Left lung (tissue), 14 donors: ENCODE data around the gene DOP1B. TPM values are rescaled to one million over a fixed set of nuclear protein-coding genes. Genes with fewer than 3 reads are reported as not detected.

Source experiments
- ATAC-seq: fragments of 200-7000 bp; cut with Tn5 transposase; one replicate; pipeline ENCODE4 v1.9.1; 2020; ENCODE audit warnings: moderate library complexity
- DNase-seq, 4 donors: peaks; one replicate each; pipeline ENCODE4 v3.0.0-alpha.2; 2013 to 2020
- H3K27ac ChIP-seq, 2 donors: fragments of 200-600 bp; sonication (generic) in 1 of 2; one replicate each; pipeline versions ENCODE4 v1.5.0 to v1.8.0; 2020 to 2021
- H3K27me3 ChIP-seq, 2 donors: fragments of 200-600 bp; sonication (generic) in 1 of 2; one replicate each; pipeline versions ENCODE4 v1.5.0 to v1.8.0; 2020 to 2021
- H3K36me3 ChIP-seq, 2 donors: fragments of 200-600 bp; sonication (generic) in 1 of 2; one replicate each; pipeline versions ENCODE4 v1.5.0 to v1.8.0; 2020 to 2021
- H3K4me1 ChIP-seq, 2 donors: fragments of 200-600 bp; one replicate each; pipeline ENCODE4 v1.8.0; 2021
- H3K4me3 ChIP-seq, 2 donors: fragments of 200-600 bp; sonication (generic) in 1 of 2; one replicate each; pipeline versions ENCODE4 v1.5.0 to v1.8.0; 2020 to 2021; ENCODE audit warnings: mild to moderate bottlenecking in 1 of 2
- H3K9me3 ChIP-seq, 2 donors: fragments of 200-600 bp; sonication (generic) in 1 of 2; one replicate each; pipeline versions ENCODE4 v1.5.0 to v1.8.0; 2020 to 2021
- intact Hi-C, 2 donors: fragments of 100-400 bp; cut with DNase I; formaldehyde crosslinking; loops; one replicate each; pipeline versions ENCODE4 v1.11.2 to v1.14.2; 2022
- long read RNA-seq, 12 donors: library from polyadenylated mRNA in 2 of 12; unstranded in 2 of 12; transcript quantifications; one replicate each; pipeline ENCODE4 v2.0.0 and lab custom pipeline, GENCODE V29; 2019 to 2026
- polyA plus RNA-seq, 6 donors: library from polyadenylated mRNA; unstranded; fragments of 120-200 nt; gene quantifications; one replicate each; pipeline ENCODE4 v1.2.1, GENCODE V29; 2013; ENCODE audit not compliant: insufficient read length in 6 of 6
- total RNA-seq, 2 donors: library from RNA; stranded (reverse); fragmentation: NEBNext Ultra II Directional; extraction: Animal tissue kit (Norgen Biotek cat#: 25700); gene quantifications; one replicate each; pipeline ENCODE4 v1.2.1, GENCODE V29; 2021
- TF ChIP-seq, protein P1 (sequence below), 2 donors: fragments of 200-600 bp; sonication (generic) in 1 of 2; IDR thresholded peaks; one replicate each; pipeline versions ENCODE4 v1.5.0 to v1.8.0; 2021; ENCODE audit warnings: antibody characterized with exemption in 2 of 2
- donor health status: DM: no; HTN: yes; CAD: no.
- donor health status: DM: no; HTN: no; CAD: no.

DOP1B gene, protein sequence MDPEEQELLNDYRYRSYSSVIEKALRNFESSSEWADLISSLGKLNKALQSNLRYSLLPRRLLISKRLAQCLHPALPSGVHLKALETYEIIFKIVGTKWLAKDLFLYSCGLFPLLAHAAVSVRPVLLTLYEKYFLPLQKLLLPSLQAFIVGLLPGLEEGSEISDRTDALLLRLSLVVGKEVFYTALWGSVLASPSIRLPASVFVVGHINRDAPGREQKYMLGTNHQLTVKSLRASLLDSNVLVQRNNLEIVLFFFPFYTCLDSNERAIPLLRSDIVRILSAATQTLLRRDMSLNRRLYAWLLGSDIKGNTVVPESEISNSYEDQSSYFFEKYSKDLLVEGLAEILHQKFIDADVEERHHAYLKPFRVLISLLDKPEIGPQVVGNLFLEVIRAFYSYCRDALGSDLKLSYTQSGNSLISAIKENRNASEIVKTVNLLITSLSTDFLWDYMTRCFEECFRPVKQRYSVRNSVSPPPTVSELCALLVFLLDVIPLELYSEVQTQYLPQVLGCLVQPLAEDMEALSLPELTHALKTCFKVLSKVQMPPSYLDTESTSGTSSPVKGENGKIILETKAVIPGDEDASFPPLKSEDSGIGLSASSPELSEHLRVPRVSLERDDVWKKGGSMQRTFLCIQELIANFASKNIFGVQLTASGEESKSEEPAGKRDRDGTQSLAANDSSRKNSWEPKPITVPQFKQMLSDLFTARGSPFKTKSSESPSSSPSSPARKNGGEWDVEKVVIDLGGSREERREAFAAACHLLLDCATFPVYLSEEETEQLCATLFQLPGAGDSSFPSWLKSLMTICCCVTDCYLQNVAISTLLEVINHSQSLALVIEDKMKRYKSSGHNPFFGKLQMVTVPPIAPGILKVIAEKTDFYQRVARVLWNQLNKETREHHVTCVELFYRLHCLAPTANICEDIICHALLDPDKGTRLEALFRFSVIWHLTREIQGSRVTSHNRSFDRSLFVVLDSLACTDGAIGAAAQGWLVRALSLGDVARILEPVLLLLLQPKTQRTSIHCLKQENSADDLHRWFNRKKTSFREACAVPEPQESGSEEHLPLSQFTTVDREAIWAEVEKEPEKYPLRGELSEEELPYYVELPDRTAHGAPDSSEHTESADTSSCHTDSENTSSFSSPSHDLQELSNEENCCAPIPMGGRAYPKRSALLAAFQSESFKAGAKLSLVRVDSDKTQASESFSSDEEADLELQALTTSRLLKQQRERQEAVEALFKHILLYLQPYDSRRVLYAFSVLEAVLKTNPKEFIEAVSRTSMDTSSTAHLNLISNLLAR (N-terminal part only)
- total RNA-seq (10 to 100 TPM; 27.4 to 29.6 TPM), polyA plus RNA-seq (1 to 10 TPM; 6.0 to 9.7 (median 6.8) TPM)
- long read RNA-seq, donor 1, partial matches to known transcripts, result 0 of 1 reads
- long read RNA-seq, donor 1, other reads (novel, unspliced or antisense), result 0 of 1 reads
- long read RNA-seq, donor 2, partial matches to known transcripts, result 19 of 19 reads
- long read RNA-seq, donor 2, other reads (novel, unspliced or antisense), result 0 of 19 reads
- long read RNA-seq, donor 3, result 0 reads
- long read RNA-seq, donor 4, partial matches to known transcripts, result 2 of 3 reads
- long read RNA-seq, donor 4, other reads (novel, unspliced or antisense), result 0 of 3 reads
- long read RNA-seq, donor 5, partial matches to known transcripts, result 11 of 11 reads
- long read RNA-seq, donor 5, other reads (novel, unspliced or antisense), result 0 of 11 reads
- long read RNA-seq, donor 6, partial matches to known transcripts, result 5 of 5 reads
- long read RNA-seq, donor 6, other reads (novel, unspliced or antisense), result 0 of 5 reads
- long read RNA-seq, donor 7, result 0 reads
- long read RNA-seq, donor 8, partial matches to known transcripts, result 8 of 8 reads
- long read RNA-seq, donor 8, other reads (novel, unspliced or antisense), result 0 of 8 reads
- long read RNA-seq, donor 9, result 0 reads
- long read RNA-seq, donor 10, partial matches to known transcripts, result 0 of 1 reads
- long read RNA-seq, donor 10, other reads (novel, unspliced or antisense), result 1 of 1 reads
- long read RNA-seq, donor 11, partial matches to known transcripts, result 8 of 9 reads
- long read RNA-seq, donor 11, other reads (novel, unspliced or antisense), result 0 of 9 reads
- long read RNA-seq, donor 12, result 0 reads

DNA sequence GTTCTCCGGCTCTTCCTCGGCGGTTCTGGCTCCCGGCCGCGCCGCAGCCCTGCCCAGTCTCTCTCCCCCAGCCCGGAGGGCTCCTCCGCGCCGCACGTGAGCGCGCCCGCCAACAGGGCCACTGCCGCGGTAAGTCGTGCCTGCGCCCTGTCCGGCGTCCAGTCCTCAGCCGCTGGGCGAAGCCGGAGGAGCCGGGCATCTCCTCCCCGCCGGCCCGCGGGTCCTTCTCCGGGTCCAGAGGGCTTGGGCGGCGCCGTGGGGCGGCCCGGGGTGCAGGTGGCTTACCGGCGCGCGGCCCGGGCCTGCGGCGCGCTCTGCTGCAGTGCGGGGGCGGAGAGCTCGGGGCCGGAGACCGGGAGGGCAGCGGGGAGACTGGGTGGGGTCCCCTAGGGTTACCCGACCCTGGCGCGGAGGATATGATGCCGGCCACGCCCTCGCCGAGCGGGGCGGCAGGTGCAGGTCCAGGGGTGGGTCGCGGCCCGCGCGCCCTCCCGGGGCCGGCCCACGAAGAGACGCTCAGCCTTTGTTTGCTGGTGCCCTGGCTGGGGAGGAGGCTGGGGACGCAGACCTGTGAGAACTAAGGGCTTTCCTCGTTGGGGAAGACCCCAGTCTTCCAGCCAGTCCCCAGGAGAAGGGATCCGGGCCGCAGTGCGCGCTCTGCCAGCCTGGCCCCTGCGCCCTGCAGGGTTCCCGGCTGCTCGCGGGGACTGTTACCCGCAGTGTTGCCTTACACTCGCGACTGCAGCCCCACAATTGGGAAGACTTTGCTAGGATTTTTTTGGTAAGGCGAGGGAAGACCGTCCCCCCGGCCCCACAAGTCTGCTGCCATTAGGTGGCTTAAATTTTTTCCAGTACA, at the start of gene DOP1B:
Gene DOP1B, plus strand, starts transcription at position 10 of the 856 bp plus-strand sequence. CDS start 7,910 bp downstream, outside the sequence.
- no peaks in the 10 kb centered on the region for H3K9me3 ChIP-seq
- intact Hi-C loops, result no loop called here
- peaks cover 4 to 40% of the 10 kb centered on the region in 2 donors for H3K4me1 ChIP-seq
- no peaks in the 10 kb centered on the region for H3K27me3 ChIP-seq
- TF ChIP-seq, protein P1, sequence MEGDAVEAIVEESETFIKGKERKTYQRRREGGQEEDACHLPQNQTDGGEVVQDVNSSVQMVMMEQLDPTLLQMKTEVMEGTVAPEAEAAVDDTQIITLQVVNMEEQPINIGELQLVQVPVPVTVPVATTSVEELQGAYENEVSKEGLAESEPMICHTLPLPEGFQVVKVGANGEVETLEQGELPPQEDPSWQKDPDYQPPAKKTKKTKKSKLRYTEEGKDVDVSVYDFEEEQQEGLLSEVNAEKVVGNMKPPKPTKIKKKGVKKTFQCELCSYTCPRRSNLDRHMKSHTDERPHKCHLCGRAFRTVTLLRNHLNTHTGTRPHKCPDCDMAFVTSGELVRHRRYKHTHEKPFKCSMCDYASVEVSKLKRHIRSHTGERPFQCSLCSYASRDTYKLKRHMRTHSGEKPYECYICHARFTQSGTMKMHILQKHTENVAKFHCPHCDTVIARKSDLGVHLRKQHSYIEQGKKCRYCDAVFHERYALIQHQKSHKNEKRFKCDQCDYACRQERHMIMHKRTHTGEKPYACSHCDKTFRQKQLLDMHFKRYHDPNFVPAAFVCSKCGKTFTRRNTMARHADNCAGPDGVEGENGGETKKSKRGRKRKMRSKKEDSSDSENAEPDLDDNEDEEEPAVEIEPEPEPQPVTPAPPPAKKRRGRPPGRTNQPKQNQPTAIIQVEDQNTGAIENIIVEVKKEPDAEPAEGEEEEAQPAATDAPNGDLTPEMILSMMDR (IDR thresholded peaks at IDR 0.05), result no peak
- H3K36me3 ChIP-seq, result no peaks in the 10 kb centered on the region
- H3K27ac ChIP-seq, result peak within 1 kb of the TSS; percentile 90 to 97
- DNase-seq (peak in 1 of 4 donors; percentile 62), ATAC-seq (peak; percentile 10)
- peak within 1 kb of the TSS; percentile 88 to 90 for H3K4me3 ChIP-seq

DNA sequence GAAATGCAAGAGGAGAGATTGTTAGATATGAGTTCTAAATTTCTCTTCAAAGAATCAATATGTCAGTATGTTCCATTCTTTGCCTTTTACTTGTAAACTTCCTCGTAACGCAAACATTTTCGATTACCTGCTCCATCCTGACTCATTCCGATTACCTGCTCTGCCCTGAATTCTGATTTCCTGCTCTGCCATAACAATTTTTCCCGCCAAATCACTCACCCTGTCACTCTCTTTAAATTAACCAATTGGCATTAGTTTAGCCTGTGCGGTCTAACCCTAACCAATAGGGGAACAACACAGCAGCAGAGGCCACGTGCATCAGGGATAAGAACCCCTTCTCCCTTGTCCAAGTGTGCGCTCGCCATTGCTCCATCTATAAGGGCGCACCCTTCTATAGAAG, 46.8 kb upstream of the DOP1B start:
- no peak for DNase-seq
- TF ChIP-seq, protein P1 (IDR thresholded peaks at IDR 0.05), result no peak
- Histone ChIP-seq H3K27ac (no peak overlapping the region), H3K4me1 (peaks cover 0 to 21% of the 10 kb centered on the region in 2 donors), H3K9me3 (no peaks in the 10 kb centered on the region), H3K36me3 (no peaks in the 10 kb centered on the region), H3K27me3 (peaks cover 0 to 13% of the 10 kb centered on the region in 2 donors), H3K4me3 (no peak overlapping the region)
- intact Hi-C loops, result no loop called here
- no peak for ATAC-seq

DNA sequence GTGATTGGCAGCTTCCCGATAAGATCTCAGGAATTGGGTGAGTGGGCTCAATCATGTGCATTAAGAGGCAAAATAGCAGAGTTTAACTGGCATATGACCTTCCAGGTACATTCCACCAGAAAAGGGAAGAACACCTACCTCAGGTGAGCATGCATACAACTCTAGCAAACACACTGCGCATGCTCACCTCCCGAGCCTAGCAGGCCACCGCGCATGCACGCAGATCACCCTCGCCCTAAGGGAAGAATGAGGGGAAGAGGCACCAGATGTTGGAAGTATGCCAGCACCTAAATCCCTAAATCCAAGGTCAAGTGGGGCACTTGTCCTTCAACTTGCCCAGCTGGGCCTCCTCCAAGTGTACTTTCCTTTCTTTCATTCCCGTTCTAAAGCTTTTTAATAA, 45.4 kb upstream of the DOP1B start:
- DNase-seq, result peak in 2 of 4 donors; percentile 42 to 80
- TF ChIP-seq, protein P1 (IDR thresholded peaks at IDR 0.05), result no peak
- H3K4me1 ChIP-seq, result peaks cover 0 to 21% of the 10 kb centered on the region in 2 donors
- H3K9me3 ChIP-seq, result no peaks in the 10 kb centered on the region
- no peaks in the 10 kb centered on the region for H3K27me3 ChIP-seq
- no peak overlapping the region for H3K4me3 ChIP-seq
- no peak overlapping the region for H3K27ac ChIP-seq
- no peak for ATAC-seq
- no peaks in the 10 kb centered on the region for H3K36me3 ChIP-seq
- intact Hi-C loops, result no loop called here
